HepG2 (cell line): ENCODE measurements around the gene BCL2L1. TPM values are rescaled to one million over a fixed set of nuclear protein-coding genes. Genes with fewer than 3 reads are reported as not detected.
A peak's percentile ranks its signal among the peaks of the same experiment; 100 is the strongest.

ENCODE experiments used
- BCL6 ChIP-seq: IDR thresholded peaks from 2 replicates; pipeline ENCODE4 v1.6.1; 2016; ENCODE audit warnings: missing genetic modification reagents, missing compliant biosample characterization
- FOXP1 ChIP-seq, 2 experiments: fragments of 450-650 bp in 1 of 2; IDR thresholded peaks; 2 replicates each; pipeline ENCODE4 v1.6.1; 2017 to 2018; ENCODE audit warnings: antibody characterized with exemption in 1 of 2
- HMG20A ChIP-seq: IDR thresholded peaks from 2 replicates; pipeline ENCODE4 v1.6.1; 2016; ENCODE audit warnings: borderline replicate concordance
- MAFF ChIP-seq: IDR thresholded peaks from 2 replicates; pipeline ENCODE4 v1.6.1; 2011; ENCODE audit warnings: low read depth, low read length, improper control_type of control experiment
- NCOA2 ChIP-seq: sonication (generic); formaldehyde crosslinking; IDR thresholded peaks from 2 replicates; pipeline ENCODE4 v1.8.0; 2022; ENCODE audit warnings: inconsistent platforms
- NR3C1 ChIP-seq: sonication (generic); formaldehyde crosslinking; IDR thresholded peaks from 2 replicates; pipeline ENCODE4 v1.4.0; 2020; ENCODE audit warnings: missing genetic modification reagents
- PCBP1 ChIP-seq: fragments of 200-400 bp; formaldehyde crosslinking; IDR thresholded peaks from 2 replicates; pipeline ENCODE4 v1.6.1; 2017; ENCODE audit warnings: mild to moderate bottlenecking, low read depth, low read length, borderline replicate concordance
- PHF21A ChIP-seq: sonication (generic); formaldehyde crosslinking; IDR thresholded peaks from 2 replicates; pipeline ENCODE4 v1.5.0; 2020; ENCODE audit warnings: mild to moderate bottlenecking, missing genetic modification reagents
- SOX13 ChIP-seq, 3 experiments: fragments of 450-650 bp in 1 of 3; sonication (generic) in 1 of 3; formaldehyde crosslinking in 1 of 3; IDR thresholded peaks in 2 of 3; conservative IDR thresholded peaks in 1 of 3; 2 replicates each; pipeline versions ENCODE4 v1.5.0 to v1.6.1; 2016 to 2020; ENCODE audit warnings: antibody characterized with exemption in 1 of 3, mild to moderate bottlenecking in 1 of 3, missing compliant biosample characterization in 1 of 3, missing genetic modification reagents in 1 of 3, moderate library complexity in 1 of 3
- SOX5 ChIP-seq: IDR thresholded peaks from 2 replicates; pipeline ENCODE4 v1.6.1; 2016; ENCODE audit warnings: borderline replicate concordance
- TCF7 ChIP-seq: sonication (generic); IDR thresholded peaks from 2 replicates; pipeline ENCODE4 v1.6.1; 2016; ENCODE audit warnings: antibody characterized with exemption, low read depth
- ZC3H13 ChIP-seq: sonication (generic); formaldehyde crosslinking; IDR thresholded peaks from 2 replicates; pipeline ENCODE4 v1.8.1; 2023; ENCODE audit warnings: mild to moderate bottlenecking, missing genetic modification reagents, moderate library complexity
- ZNF337 ChIP-seq: sonication (generic); formaldehyde crosslinking; IDR thresholded peaks from 2 replicates; pipeline ENCODE4 v1.5.1; 2020; ENCODE audit warnings: missing genetic modification reagents, low read depth, mild to moderate bottlenecking, borderline replicate concordance
- ZNF574 ChIP-seq: sonication (generic); formaldehyde crosslinking; IDR thresholded peaks from 2 replicates; pipeline ENCODE4 v1.4.0; 2020; ENCODE audit warnings: missing genetic modification reagents
- ZSCAN29 ChIP-seq: sonication (generic); formaldehyde crosslinking; conservative IDR thresholded peaks from 2 replicates; pipeline ENCODE4 v1.4.0; 2020; ENCODE audit warnings: mild to moderate bottlenecking, missing genetic modification reagents
- polyA plus RNA-seq, 8 experiments: library from polyadenylated mRNA; depleted of rRNA in 3 of 8; stranded (reverse) in 7 of 8; unstranded in 1 of 8; fragments of >200 nt; fragmentation: Illumina TruSeq in 4 of 8; extraction: Trizol in 4 of 8; gene quantifications; 2 replicates each; pipeline versions ENCODE4 v1.2.1 to v1.2.3, GENCODE V29; 2011 to 2016; ENCODE audit warnings: low read depth in 4 of 8, missing spikeins in 1 of 8, mixed read lengths in 1 of 8; ENCODE audit not compliant: insufficient read depth in 1 of 8
- total RNA-seq, 5 experiments: library from RNA; depleted of rRNA; stranded (reverse); fragments of >200 nt; fragmentation: Illumina TruSeq; extraction: Trizol; gene quantifications; 2 replicates each; pipeline ENCODE4 v1.2.3, GENCODE V29; 2016; ENCODE audit warnings: low read depth in 1 of 5
- TF ChIP-seq, protein P1 (sequence below), 2 experiments: fragments of 450-650 bp in 1 of 2; sonication (generic) in 1 of 2; formaldehyde crosslinking; IDR thresholded peaks; 2 replicates each; pipeline versions ENCODE4 v1.5.0 to v1.8.0; 2020 to 2022; ENCODE audit warnings: mild to moderate bottlenecking in 1 of 2, missing genetic modification reagents in 1 of 2
- TF ChIP-seq, protein P2 (sequence below): sonication (generic); formaldehyde crosslinking; IDR thresholded peaks from 2 replicates; pipeline ENCODE4 v1.4.0; 2020; ENCODE audit warnings: mild to moderate bottlenecking, low read depth, missing genetic modification reagents
- TF ChIP-seq, protein P3 (sequence below): IDR thresholded peaks from 2 replicates; pipeline ENCODE4 v1.4.0; 2020; ENCODE audit warnings: mild to moderate bottlenecking, missing genetic modification reagents

BCL2L1 gene
- total and polyA plus RNA-seq, 2 of the 13 experiments (the other 11 are each of a cell fraction or from before 2014, with no cell fraction given): 164 to 258 TPM

DNA sequence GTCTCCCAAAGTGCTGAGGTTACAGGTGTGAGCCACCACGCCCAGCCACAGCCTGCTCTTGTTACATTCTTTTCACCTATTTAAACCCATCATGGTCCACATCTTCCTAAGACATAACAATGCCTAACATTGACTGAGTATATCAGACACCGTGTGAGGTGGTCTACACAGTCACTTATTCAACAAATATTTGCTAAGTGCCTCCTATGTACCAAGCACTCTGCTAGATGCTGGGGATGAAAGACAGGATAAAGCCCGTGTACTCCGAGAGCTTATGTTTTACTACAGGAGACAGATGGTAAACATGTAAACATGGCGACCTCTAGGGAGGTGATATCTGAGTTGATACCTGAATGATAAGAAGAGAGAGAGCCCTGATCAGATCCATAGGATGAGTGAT is 12.7 kb downstream of the BCL2L1 start (continued):
- no peak for TF ChIP-seq PCBP1
- peak; percentile 37; the same call in 1 of the 2 replicates for TF ChIP-seq BCL6 (CRISPR knock-in tag)
- 0 out of 2 replicates have a peak, but pooled peaks have one; percentile 59 for TF ChIP-seq ZSCAN29 (CRISPR knock-in tag)
- TF ChIP-seq, protein P1, sequence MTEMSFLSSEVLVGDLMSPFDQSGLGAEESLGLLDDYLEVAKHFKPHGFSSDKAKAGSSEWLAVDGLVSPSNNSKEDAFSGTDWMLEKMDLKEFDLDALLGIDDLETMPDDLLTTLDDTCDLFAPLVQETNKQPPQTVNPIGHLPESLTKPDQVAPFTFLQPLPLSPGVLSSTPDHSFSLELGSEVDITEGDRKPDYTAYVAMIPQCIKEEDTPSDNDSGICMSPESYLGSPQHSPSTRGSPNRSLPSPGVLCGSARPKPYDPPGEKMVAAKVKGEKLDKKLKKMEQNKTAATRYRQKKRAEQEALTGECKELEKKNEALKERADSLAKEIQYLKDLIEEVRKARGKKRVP (CRISPR knock-in tag; IDR thresholded peaks at IDR 0.05): 0 out of 4 replicates have a peak, but pooled peaks of 1 of the 2 experiments have one; percentile 19
- 0 out of 2 replicates have a peak, but pooled peaks have one; percentile 14 for TF ChIP-seq HMG20A (CRISPR knock-in tag)
- TF ChIP-seq, protein P2, sequence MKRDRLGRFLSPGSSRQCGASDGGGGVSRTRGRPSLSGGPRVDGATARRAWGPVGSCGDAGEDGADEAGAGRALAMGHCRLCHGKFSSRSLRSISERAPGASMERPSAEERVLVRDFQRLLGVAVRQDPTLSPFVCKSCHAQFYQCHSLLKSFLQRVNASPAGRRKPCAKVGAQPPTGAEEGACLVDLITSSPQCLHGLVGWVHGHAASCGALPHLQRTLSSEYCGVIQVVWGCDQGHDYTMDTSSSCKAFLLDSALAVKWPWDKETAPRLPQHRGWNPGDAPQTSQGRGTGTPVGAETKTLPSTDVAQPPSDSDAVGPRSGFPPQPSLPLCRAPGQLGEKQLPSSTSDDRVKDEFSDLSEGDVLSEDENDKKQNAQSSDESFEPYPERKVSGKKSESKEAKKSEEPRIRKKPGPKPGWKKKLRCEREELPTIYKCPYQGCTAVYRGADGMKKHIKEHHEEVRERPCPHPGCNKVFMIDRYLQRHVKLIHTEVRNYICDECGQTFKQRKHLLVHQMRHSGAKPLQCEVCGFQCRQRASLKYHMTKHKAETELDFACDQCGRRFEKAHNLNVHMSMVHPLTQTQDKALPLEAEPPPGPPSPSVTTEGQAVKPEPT (CRISPR knock-in tag): no peak
- no peak for TF ChIP-seq SOX13 (IDR thresholded peaks at IDR 0.05)
- peak in 1 of 2 experiments; percentile 81; a peak in 2 of 4 replicates for TF ChIP-seq SOX13 (CRISPR knock-in tag; conservative IDR thresholded peaks at IDR 0.05 in 1 of 2, IDR thresholded peaks at IDR 0.05 in 1 of 2)
- peak; percentile 64 for TF ChIP-seq NCOA2
- TF ChIP-seq ZC3H13: peak; percentile 52; the same call in 1 of the 2 replicates
- TF ChIP-seq ZNF337: no peak
- TF ChIP-seq MAFF: no peak
- no peak for TF ChIP-seq SOX5 (CRISPR knock-in tag)
- peak; percentile 57 for TF ChIP-seq PHF21A (CRISPR knock-in tag)
- no peak for TF ChIP-seq NR3C1 (CRISPR knock-in tag)
- TF ChIP-seq FOXP1 (IDR thresholded peaks at IDR 0.05): no peak
- TF ChIP-seq FOXP1 (CRISPR knock-in tag; IDR thresholded peaks at IDR 0.05): peak; percentile 68
- peak; percentile 31; the same call in 1 of the 2 replicates for TF ChIP-seq TCF7
- TF ChIP-seq, protein P3, sequence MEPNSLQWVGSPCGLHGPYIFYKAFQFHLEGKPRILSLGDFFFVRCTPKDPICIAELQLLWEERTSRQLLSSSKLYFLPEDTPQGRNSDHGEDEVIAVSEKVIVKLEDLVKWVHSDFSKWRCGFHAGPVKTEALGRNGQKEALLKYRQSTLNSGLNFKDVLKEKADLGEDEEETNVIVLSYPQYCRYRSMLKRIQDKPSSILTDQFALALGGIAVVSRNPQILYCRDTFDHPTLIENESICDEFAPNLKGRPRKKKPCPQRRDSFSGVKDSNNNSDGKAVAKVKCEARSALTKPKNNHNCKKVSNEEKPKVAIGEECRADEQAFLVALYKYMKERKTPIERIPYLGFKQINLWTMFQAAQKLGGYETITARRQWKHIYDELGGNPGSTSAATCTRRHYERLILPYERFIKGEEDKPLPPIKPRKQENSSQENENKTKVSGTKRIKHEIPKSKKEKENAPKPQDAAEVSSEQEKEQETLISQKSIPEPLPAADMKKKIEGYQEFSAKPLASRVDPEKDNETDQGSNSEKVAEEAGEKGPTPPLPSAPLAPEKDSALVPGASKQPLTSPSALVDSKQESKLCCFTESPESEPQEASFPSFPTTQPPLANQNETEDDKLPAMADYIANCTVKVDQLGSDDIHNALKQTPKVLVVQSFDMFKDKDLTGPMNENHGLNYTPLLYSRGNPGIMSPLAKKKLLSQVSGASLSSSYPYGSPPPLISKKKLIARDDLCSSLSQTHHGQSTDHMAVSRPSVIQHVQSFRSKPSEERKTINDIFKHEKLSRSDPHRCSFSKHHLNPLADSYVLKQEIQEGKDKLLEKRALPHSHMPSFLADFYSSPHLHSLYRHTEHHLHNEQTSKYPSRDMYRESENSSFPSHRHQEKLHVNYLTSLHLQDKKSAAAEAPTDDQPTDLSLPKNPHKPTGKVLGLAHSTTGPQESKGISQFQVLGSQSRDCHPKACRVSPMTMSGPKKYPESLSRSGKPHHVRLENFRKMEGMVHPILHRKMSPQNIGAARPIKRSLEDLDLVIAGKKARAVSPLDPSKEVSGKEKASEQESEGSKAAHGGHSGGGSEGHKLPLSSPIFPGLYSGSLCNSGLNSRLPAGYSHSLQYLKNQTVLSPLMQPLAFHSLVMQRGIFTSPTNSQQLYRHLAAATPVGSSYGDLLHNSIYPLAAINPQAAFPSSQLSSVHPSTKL: peak; percentile 52; the same call in 1 of the 2 replicates
- 0 out of 2 replicates have a peak, but pooled peaks have one; percentile 1 for TF ChIP-seq ZNF574 (CRISPR knock-in tag)
